ENCODE data around the gene ZNF8.

DNA sequence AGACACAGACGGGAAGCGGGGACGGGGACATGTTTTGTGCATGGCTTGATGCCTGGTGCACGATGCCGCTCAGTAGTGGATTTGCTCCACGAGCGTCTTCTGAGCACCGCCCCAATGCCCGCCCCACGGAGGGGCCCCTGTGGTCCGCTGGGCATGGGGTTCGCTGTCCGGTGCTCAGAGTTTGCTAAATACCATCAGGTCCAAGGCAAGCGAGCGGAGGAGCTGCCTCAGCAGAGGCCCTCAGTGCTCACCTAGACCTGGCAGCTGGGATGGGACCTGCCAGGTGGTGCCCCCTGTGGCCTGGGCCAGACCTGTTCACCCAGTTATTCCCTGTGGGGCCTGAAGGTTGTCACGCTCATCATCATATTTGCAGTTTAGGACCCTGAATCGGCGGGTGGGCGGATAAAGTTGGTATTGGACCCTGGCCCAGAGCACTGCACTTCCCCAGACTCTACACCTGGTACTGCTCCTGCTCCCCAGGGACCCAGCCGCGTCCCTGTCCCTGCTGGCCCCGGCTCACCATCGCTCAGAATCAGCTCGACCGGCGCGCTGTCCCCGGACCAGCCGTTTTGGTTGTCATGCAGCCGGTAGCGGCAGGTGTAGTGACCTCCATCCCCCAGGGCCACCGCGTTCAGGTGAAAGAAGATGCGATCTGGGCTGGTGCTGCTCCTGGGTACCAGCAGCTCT is 72.3 kb downstream of the ZNF8 start:
- TF ChIP-seq CTCF (IDR thresholded peaks at IDR 0.05; ENCODE audit: poor library complexity, severe bottlenecking) (no peak), EZH2 (IDR thresholded peaks at IDR 0.05; ENCODE audit: borderline replicate concordance, insufficient read depth, low read length, poor library complexity, severe bottlenecking) (no peak), RAD21 (conservative IDR thresholded peaks at IDR 0.05) (no peak), POLR2AphosphoS5 (IDR thresholded peaks at IDR 0.05) (no peak), EP300 (conservative IDR thresholded peaks at IDR 0.05; ENCODE audit: poor library complexity, severe bottlenecking) (no peak)
- TF ChIP-seq, protein P1, sequence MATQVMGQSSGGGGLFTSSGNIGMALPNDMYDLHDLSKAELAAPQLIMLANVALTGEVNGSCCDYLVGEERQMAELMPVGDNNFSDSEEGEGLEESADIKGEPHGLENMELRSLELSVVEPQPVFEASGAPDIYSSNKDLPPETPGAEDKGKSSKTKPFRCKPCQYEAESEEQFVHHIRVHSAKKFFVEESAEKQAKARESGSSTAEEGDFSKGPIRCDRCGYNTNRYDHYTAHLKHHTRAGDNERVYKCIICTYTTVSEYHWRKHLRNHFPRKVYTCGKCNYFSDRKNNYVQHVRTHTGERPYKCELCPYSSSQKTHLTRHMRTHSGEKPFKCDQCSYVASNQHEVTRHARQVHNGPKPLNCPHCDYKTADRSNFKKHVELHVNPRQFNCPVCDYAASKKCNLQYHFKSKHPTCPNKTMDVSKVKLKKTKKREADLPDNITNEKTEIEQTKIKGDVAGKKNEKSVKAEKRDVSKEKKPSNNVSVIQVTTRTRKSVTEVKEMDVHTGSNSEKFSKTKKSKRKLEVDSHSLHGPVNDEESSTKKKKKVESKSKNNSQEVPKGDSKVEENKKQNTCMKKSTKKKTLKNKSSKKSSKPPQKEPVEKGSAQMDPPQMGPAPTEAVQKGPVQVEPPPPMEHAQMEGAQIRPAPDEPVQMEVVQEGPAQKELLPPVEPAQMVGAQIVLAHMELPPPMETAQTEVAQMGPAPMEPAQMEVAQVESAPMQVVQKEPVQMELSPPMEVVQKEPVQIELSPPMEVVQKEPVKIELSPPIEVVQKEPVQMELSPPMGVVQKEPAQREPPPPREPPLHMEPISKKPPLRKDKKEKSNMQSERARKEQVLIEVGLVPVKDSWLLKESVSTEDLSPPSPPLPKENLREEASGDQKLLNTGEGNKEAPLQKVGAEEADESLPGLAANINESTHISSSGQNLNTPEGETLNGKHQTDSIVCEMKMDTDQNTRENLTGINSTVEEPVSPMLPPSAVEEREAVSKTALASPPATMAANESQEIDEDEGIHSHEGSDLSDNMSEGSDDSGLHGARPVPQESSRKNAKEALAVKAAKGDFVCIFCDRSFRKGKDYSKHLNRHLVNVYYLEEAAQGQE (IDR thresholded peaks at IDR 0.05; ENCODE audit: borderline replicate concordance), result no peak
